ENCODE data around the gene PGM1. TPM values are rescaled to one million over a fixed set of nuclear protein-coding genes. Genes with fewer than 3 reads are reported as not detected.
A peak's percentile ranks its signal among the peaks of the same experiment; 100 is the strongest.

Gene PGM1
- total RNA-seq, 1 donor, result 52.4 TPM

GRCh38 chr1:63668298-63668697, 75.1 kb downstream of the PGM1 start:
- TF ChIP-seq CTCF (IDR thresholded peaks at IDR 0.05; ENCODE audit: insufficient read depth, low read length), result no peak
- no peak overlapping the region for H3K4me3 ChIP-seq (ENCODE audit: low read depth, low read length)
- no peak for DNase-seq (ENCODE audit: low read depth)

DNA sequence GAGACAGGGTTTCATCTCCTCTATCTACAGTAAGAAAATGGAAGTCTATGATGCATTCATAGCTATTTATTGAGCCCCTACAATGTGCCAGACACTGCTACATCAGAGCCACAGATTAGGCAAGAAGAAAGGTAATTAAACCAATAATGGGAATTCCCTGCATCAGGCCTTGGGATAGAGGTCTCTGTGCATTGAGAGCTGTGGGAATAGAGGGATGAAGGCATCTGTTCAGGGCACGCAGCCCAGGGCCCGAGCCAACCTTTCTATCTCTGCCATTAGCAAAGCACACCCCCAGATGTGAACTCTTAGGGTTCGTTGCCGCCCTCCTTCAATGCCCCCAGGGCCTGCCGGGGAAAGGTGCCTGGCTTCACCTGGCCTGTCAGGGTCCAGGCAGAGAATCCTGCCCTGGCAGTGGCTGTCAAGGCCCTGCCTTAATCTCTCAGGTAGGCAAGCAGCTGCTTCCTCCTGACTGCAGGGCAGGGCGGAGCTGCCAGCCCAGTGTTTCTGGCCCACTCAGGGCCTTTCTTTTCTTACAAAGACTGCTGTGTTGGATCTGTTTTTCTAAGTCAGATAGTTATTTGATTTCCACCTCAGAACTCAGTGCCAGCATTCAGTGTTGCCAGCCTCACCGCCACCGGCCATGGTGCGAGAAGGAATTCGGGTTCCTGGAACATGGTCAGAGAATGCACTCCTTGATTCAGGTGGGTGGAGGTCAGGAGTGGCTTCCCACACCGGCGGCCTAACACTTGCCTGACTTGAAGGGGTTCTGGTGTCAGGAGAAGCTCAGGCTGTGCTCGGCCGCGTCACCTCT, 76.1 kb downstream of the PGM1 start:
- DNase-seq (ENCODE audit: low read depth), result no peak
- H3K4me3 ChIP-seq (ENCODE audit: low read depth, low read length), result no peak overlapping the region
- TF ChIP-seq CTCF (IDR thresholded peaks at IDR 0.05; ENCODE audit: insufficient read depth, low read length), result no peak

GRCh38 chr1:63670164-63670563, 77.0 kb downstream of the PGM1 start:
- no peak overlapping the region for H3K4me3 ChIP-seq (ENCODE audit: low read depth, low read length)
- no peak for DNase-seq (ENCODE audit: low read depth)
- no peak for TF ChIP-seq CTCF (IDR thresholded peaks at IDR 0.05; ENCODE audit: insufficient read depth, low read length)

- no peak for DNase-seq (ENCODE audit: low read depth)
- no peak overlapping the region for H3K4me3 ChIP-seq (ENCODE audit: low read depth, low read length)
- TF ChIP-seq CTCF (IDR thresholded peaks at IDR 0.05; ENCODE audit: insufficient read depth, low read length), result no peak
These were observed 78.3 kb downstream of the PGM1 start for GRCh38 chr1:63671514-63671913.

GRCh38 chr1:63674238-63674864, 81.1 kb downstream of the PGM1 start:
- TF ChIP-seq CTCF (IDR thresholded peaks at IDR 0.05; ENCODE audit: insufficient read depth, low read length), result peak; percentile 86
- peak; percentile 99 for DNase-seq (ENCODE audit: low read depth)
- no peak overlapping the region for H3K4me3 ChIP-seq (ENCODE audit: low read depth, low read length)

DNA sequence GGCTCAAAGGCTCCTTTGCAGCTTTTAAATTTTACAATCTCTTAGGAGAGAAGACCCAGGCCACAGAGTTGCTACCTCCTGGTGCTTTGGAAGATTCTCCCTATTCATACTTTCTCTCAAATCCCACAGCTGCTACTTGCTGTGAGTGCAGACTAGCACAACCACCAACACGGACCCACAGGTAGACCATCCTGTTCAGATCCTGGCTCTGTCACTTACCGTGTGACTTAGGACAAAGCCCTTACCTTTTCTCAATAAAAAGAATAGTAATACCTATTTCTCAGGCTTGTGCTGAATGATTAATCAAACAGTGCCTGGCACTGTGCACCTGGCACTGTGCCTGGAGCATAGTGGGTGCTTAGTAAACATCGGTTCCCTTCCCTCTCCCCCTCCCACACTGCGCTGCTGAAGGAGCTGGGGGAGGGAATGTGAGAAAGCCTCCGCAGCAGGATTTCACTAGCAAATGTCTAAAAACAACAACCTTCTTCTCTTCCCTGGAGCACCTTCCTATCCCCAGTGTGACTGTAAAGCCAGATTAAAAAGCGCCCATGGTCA, 81.7 kb downstream of the PGM1 start:
- H3K4me3 ChIP-seq (ENCODE audit: low read depth, low read length), result no peak overlapping the region
- DNase-seq (ENCODE audit: low read depth), result no peak
- TF ChIP-seq CTCF (IDR thresholded peaks at IDR 0.05; ENCODE audit: insufficient read depth, low read length), result no peak

All from fibroblast of the aortic adventitia (primary cell).